DMS 273 treated with DMSO at 0.1 percent for 48 hours (cell line): ENCODE results near the gene AGK.
"Not testable (repeated sequence)": the region's sequence is repeated elsewhere in the genome, so short reads cannot be mapped to it uniquely, and the experiment has no call there.

Source experiments
- DNase-seq: peaks from one replicate; lab custom pipeline; 2025; lab: John Stamatoyannopoulos, UW

AGK gene

GRCh38 chr7:141557360-141557759, 6.2 kb downstream of the AGK start:
- DNase-seq: no peak

- not testable (repeated sequence) for DNase-seq
Observed at GRCh38 chr7:141557831-141558531, 6.8 kb downstream of the AGK start.

- peak; percentile 8 for DNase-seq
Observed at GRCh38 chr7:141558544-141559183, 7.5 kb downstream of the AGK start.

GRCh38 chr7:141559961-141560360, 8.8 kb downstream of the AGK start:
- no peak for DNase-seq

GRCh38 chr7:141562036-141562435, 10.8 kb downstream of the AGK start:
- no peak for DNase-seq

- DNase-seq: no peak
Observed at GRCh38 chr7:141562543-141562942, 11.3 kb downstream of the AGK start.

GRCh38 chr7:141562972-141563371, 11.8 kb downstream of the AGK start:
- no peak for DNase-seq

- no peak for DNase-seq
Observed at GRCh38 chr7:141563956-141564623, 12.9 kb downstream of the AGK start.

GRCh38 chr7:141567432-141567831, 16.2 kb downstream of the AGK start:
- DNase-seq: no peak

GRCh38 chr7:141568227-141568626, 17.0 kb downstream of the AGK start:
- DNase-seq: no peak

- DNase-seq: no peak
Observed at GRCh38 chr7:141571059-141571458, 19.8 kb downstream of the AGK start.

- DNase-seq: no peak
Observed at GRCh38 chr7:141572175-141572574, 21.0 kb downstream of the AGK start.

GRCh38 chr7:141573511-141573910, 22.3 kb downstream of the AGK start:
- no peak for DNase-seq

- no peak for DNase-seq
Observed at GRCh38 chr7:141575164-141575563, 24.0 kb downstream of the AGK start.

GRCh38 chr7:141575654-141576448, 24.6 kb downstream of the AGK start:
- DNase-seq: no peak

- no peak for DNase-seq
Observed at GRCh38 chr7:141577043-141577839, 26.0 kb downstream of the AGK start.

- not testable (repeated sequence) for DNase-seq
Observed at GRCh38 chr7:141579953-141580352, 28.7 kb downstream of the AGK start.

GRCh38 chr7:141582063-141582462, 30.9 kb downstream of the AGK start:
- not testable (repeated sequence) for DNase-seq

GRCh38 chr7:141584935-141585334, 33.7 kb downstream of the AGK start:
- no peak for DNase-seq

GRCh38 chr7:141585592-141586510, 34.6 kb downstream of the AGK start:
- DNase-seq: no peak
